ENCODE measurements around the gene MBNL2.
A peak's percentile ranks its signal among the peaks of the same experiment; 100 is the strongest.
"Not testable (repeated sequence)": the region's sequence is repeated elsewhere in the genome, so short reads cannot be mapped to it uniquely, and the experiment has no call there.

MBNL2 gene

GRCh38 chr13:97205982-97206381, 16.2 kb upstream of the MBNL2 start:
- Histone ChIP-seq H2AFZ (ENCODE audit: low read depth, low read length) (no peak overlapping the region), H3K9me3 (ENCODE audit: insufficient read depth, low read length) (no peaks in the 10 kb centered on the region), H3K27ac (ENCODE audit: low read length) (no peak overlapping the region), H3K27me3 (ENCODE audit: low read depth, low read length) (0 out of 2 replicates have a peak, but pooled peaks cover 4% of the 10 kb centered on the region), H3K9ac (ENCODE audit: low read length) (no peak overlapping the region), H3K4me3 (ENCODE audit: low read length) (no peak overlapping the region), H3K4me1 (ENCODE audit: low read length) (no peaks in the 10 kb centered on the region), H3K36me3 (replicated peaks; ENCODE audit: low read depth, low read length) (no peaks in the 10 kb centered on the region), H3K79me2 (ENCODE audit: low read length) (no peaks in the 10 kb centered on the region), H4K20me1 (ENCODE audit: insufficient read depth, low read length) (no peaks in the 10 kb centered on the region), H3K4me2 (ENCODE audit: low read length) (no peak overlapping the region)
- TF ChIP-seq EZH2phosphoT487 (IDR thresholded peaks at IDR 0.05; ENCODE audit: low read depth) = no peak
- no peak for TF ChIP-seq CTCF (IDR thresholded peaks at IDR 0.05; ENCODE audit: low read depth, low read length)

GRCh38 chr13:97207252-97207651, 14.9 kb upstream of the MBNL2 start:
- not testable (repeated sequence) for H3K27ac ChIP-seq (ENCODE audit: low read length)

GRCh38 chr13:97211300-97211699, 10.8 kb upstream of the MBNL2 start:
- Histone ChIP-seq H3K79me2 (ENCODE audit: low read length) (no peaks in the 10 kb centered on the region), H3K36me3 (replicated peaks; ENCODE audit: low read depth, low read length) (no peaks in the 10 kb centered on the region), H3K9me3 (ENCODE audit: insufficient read depth, low read length) (no peaks in the 10 kb centered on the region), H4K20me1 (ENCODE audit: insufficient read depth, low read length) (no peaks in the 10 kb centered on the region), H2AFZ (ENCODE audit: low read depth, low read length) (no peak overlapping the region), H3K27ac (ENCODE audit: low read length) (no peak overlapping the region), H3K27me3 (ENCODE audit: low read depth, low read length) (0 out of 2 replicates have a peak, but pooled peaks cover 4% of the 10 kb centered on the region), H3K9ac (ENCODE audit: low read length) (no peak overlapping the region), H3K4me3 (ENCODE audit: low read length) (no peak overlapping the region), H3K4me1 (ENCODE audit: low read length) (peaks cover 13% of the 10 kb centered on the region), H3K4me2 (ENCODE audit: low read length) (no peak overlapping the region)
- no peak for TF ChIP-seq EZH2phosphoT487 (IDR thresholded peaks at IDR 0.05; ENCODE audit: low read depth)
- no peak for TF ChIP-seq CTCF (IDR thresholded peaks at IDR 0.05; ENCODE audit: low read depth, low read length)

More at GRCh38 chr13:97207252-97207651, 14.9 kb upstream of the MBNL2 start:
- H3K9me3 ChIP-seq (ENCODE audit: insufficient read depth, low read length); H2AFZ ChIP-seq (ENCODE audit: low read depth, low read length); H4K20me1 ChIP-seq (ENCODE audit: insufficient read depth, low read length); H3K4me3 ChIP-seq (ENCODE audit: low read length); H3K4me2 ChIP-seq (ENCODE audit: low read length); H3K36me3 ChIP-seq (replicated peaks; ENCODE audit: low read depth, low read length); H3K4me1 ChIP-seq (ENCODE audit: low read length); H3K27me3 ChIP-seq (ENCODE audit: low read depth, low read length); H3K79me2 ChIP-seq (ENCODE audit: low read length); H3K9ac ChIP-seq (ENCODE audit: low read length): not testable (repeated sequence)

- Histone ChIP-seq H3K27ac (ENCODE audit: low read length) (no peak overlapping the region), H3K36me3 (replicated peaks; ENCODE audit: low read depth, low read length) (no peaks in the 10 kb centered on the region), H3K27me3 (ENCODE audit: low read depth, low read length) (0 out of 2 replicates have a peak, but pooled peaks cover 4% of the 10 kb centered on the region), H3K4me2 (ENCODE audit: low read length) (no peak overlapping the region), H3K9me3 (ENCODE audit: insufficient read depth, low read length) (no peaks in the 10 kb centered on the region), H2AFZ (ENCODE audit: low read depth, low read length) (no peak overlapping the region), H3K4me1 (ENCODE audit: low read length) (peaks cover 13% of the 10 kb centered on the region), H3K9ac (ENCODE audit: low read length) (no peak overlapping the region), H3K4me3 (ENCODE audit: low read length) (no peak overlapping the region), H4K20me1 (ENCODE audit: insufficient read depth, low read length) (no peaks in the 10 kb centered on the region), H3K79me2 (ENCODE audit: low read length) (no peaks in the 10 kb centered on the region)
- no peak for TF ChIP-seq CTCF (IDR thresholded peaks at IDR 0.05; ENCODE audit: low read depth, low read length)
- TF ChIP-seq EZH2phosphoT487 (IDR thresholded peaks at IDR 0.05; ENCODE audit: low read depth) = no peak
Measured at GRCh38 chr13:97212004-97212403, 10.1 kb upstream of the MBNL2 start.

DNA sequence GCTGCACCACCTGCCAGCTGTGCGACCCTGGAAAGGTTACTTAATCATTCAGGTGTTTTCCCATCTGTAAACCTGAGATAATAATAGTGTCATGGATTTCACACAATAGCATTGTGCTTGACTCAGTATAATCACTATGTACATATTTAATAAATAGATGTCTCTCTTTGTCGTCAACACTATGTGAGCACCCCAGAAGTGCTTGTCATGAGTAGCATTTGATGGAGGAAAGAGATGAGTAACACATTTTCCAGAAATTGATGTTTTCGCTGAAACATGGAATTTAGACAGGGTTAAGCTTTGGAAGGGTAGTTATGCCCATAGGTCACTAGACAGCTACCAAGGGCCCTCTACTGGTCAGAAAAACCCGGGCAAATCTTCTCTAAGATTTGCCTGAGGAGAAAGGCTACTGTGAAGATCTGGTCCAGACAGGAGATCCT, 9.5 kb upstream of the MBNL2 start:
- no peak overlapping the region for H2AFZ ChIP-seq (ENCODE audit: low read depth, low read length)
- H3K27me3 ChIP-seq (ENCODE audit: low read depth, low read length) = 0 out of 2 replicates have a peak, but pooled peaks cover 4% of the 10 kb centered on the region

More for the DNA sequence above, 9.5 kb upstream of the MBNL2 start:
- Histone ChIP-seq H3K4me1 (ENCODE audit: low read length) (peaks cover 13% of the 10 kb centered on the region), H3K27ac (ENCODE audit: low read length) (no peak overlapping the region), H3K9ac (ENCODE audit: low read length) (no peak overlapping the region), H3K4me2 (ENCODE audit: low read length) (no peak overlapping the region), H3K4me3 (ENCODE audit: low read length) (no peak overlapping the region), H3K79me2 (ENCODE audit: low read length) (no peaks in the 10 kb centered on the region), H4K20me1 (ENCODE audit: insufficient read depth, low read length) (no peaks in the 10 kb centered on the region), H3K9me3 (ENCODE audit: insufficient read depth, low read length) (no peaks in the 10 kb centered on the region), H3K36me3 (replicated peaks; ENCODE audit: low read depth, low read length) (no peaks in the 10 kb centered on the region)
- TF ChIP-seq CTCF (IDR thresholded peaks at IDR 0.05; ENCODE audit: low read depth, low read length) (peak; percentile 85), EZH2phosphoT487 (IDR thresholded peaks at IDR 0.05; ENCODE audit: low read depth) (no peak)
